Measurements from ENCODE around the gene TBC1D14.

GRCh38 chr4:6938237-6938636 is 28.6 kb downstream of the TBC1D14 start:
- TF ChIP-seq POLR2A (IDR thresholded peaks at IDR 0.05) = no peak
- TF ChIP-seq CTCF (IDR thresholded peaks at IDR 0.05) = no peak
